Renal cortical epithelial cell (primary cell): ENCODE results near the gene FHOD3. TPM values are rescaled to one million over a fixed set of nuclear protein-coding genes. Genes with fewer than 3 reads are reported as not detected.

ENCODE experiments used
- DNase-seq: peaks from one replicate; pipeline ENCODE4 v3.0.0-alpha.2; 2011; ENCODE audit warnings: low read depth
- total RNA-seq: library from RNA; depleted of rRNA; stranded (reverse); fragments of >200 nt; gene quantifications from 2 replicates; pipeline ENCODE4 v1.2.3, GENCODE V29; 2014

FHOD3 gene
- total RNA-seq, 1 donor from 2014 or later = 117 TPM

- peak; percentile 70 for DNase-seq
Measured at GRCh38 chr18:36519358-36519757, 221.8 kb downstream of the FHOD3 start.

GRCh38 chr18:36522509-36522908, 225.0 kb downstream of the FHOD3 start:
- no peak for DNase-seq

DNA sequence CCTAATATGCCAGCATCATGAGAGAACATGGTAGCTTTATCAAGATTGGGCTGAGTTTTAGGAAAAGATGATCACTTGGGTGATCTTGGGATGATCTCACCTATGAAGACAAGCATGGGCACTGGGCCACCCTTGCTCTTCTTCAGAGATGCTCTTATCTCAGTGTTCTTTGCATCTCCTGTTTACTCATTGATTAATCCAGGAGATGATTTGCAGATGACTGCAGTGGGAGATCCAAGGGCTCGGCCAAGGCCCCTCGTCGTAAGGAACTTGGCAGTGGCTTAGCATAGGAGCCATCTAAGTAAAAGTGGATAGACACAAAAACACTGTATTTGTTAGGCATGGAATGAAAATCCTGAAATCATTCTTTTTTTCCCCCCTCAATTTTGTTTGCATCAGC, 228.4 kb downstream of the FHOD3 start:
- DNase-seq = no peak

DNA sequence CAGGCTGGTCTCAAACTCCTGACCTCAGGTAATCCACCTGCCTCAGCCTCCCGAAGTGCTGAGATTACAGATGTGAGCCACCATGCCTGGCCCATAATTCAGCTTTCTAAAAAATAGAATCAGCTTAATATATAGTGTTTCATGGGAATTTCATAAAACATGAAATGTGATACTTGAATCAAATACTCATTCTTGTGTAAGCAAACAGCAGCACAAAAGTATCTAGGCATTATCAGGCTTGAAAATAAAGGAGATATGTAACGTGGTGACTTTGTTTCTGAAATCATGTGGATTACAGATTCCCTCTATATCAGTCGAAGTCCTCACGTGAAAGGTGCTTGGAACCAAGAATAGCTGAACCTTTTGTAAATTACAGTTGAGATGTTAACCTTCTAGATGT, 229.1 kb downstream of the FHOD3 start:
- DNase-seq = no peak

- DNase-seq = no peak
Measured at GRCh38 chr18:36527051-36527450, 229.5 kb downstream of the FHOD3 start.

DNA sequence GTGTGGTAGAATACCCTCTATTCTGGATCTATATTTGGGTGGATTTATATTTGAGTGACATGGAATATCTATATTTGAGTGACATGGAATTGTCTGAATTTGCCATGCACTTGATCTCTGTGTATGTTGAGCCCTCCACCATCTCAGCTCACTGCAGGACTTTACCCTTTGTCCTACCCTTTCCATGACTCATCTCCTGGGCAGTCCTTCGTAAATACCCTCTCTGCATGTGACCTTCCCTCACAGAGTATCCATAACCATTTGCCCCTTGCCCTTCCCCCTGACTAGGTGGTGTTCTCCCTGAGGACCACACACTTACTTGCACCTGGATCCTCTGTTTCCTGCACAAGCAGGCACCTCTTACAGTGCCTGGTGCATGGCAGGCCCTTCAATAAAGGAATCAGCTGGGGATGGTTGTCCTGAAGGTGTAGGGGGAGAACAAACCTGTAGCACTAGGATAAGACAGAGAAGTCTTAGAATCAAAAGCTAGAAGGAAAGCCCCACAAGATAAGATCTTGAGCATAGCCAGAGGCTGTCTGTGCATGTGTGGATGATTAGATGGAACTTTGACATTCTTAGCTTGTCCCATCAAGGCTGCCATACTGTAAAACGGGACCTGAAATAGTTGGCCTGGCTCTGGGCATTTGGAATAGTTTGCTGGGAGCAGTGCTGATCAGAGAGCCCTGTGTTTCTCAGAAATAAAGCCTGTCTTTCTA, 230.4 kb downstream of the FHOD3 start:
- peak; percentile 23 for DNase-seq

DNA sequence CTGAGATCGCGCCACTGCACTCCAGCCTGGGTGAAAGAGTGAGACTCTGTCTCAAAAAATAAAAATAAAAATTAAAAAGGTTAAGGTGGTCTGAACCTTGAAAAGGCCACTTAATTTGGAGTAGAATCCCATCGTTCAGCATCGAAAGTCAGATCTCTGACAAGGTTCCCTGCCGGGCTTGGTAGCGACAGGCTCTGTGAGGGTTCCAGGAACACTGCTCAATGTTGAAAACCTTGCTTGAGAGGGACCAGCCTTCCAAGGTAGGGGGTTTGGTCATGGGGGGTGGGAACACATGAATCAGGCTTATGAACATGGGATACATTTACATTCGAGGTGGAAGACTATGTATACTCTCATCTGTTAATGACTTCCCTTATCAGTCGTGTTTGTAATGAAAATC, 232.2 kb downstream of the FHOD3 start:
- no peak for DNase-seq

GRCh38 chr18:36530676-36531405, 233.3 kb downstream of the FHOD3 start:
- DNase-seq = no peak

DNA sequence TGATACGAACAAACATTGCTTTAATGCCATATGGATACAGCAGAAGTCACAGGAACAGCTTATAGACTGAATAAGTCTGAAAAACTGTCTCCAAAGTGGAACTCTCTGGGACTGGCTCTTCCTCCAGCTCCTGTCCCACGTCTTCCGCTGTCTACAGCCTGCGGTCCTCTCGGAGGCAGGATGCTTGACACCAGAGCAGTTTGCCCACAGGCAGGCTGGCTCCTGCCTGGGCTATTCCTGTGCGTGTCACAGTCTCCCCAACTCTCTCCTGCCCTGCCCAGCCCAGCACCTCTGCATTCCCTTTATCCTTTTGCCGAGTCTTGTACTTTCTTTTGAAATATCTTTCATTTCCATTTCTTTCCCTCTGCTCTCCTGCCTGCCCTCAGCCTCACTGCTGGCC, 234.1 kb downstream of the FHOD3 start:
- DNase-seq = no peak

DNA sequence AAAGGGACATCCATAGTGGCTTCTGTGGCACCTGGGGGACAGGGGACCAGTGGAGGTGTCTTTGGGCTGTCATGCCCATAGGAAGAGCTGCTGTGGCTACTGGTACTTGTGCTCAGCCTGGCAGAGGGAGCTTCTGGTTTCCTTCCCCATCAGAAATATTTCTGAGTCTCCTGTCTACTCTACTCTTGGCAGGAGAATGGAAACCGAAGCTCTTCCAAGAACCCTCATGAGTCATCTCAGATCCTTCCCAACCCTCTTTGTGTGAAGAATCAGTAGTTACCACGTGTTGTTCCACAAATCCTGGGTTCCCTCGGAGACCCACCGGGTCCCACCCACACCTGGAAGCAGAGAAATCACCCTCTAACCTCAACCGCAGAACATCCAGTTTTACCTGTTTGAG, 234.9 kb downstream of the FHOD3 start:
- DNase-seq = peak; percentile 36

- DNase-seq = no peak
Measured at GRCh38 chr18:36532815-36533214, 235.3 kb downstream of the FHOD3 start.

GRCh38 chr18:36533446-36534153, 236.1 kb downstream of the FHOD3 start:
- no peak for DNase-seq

GRCh38 chr18:36534154-36534688, 236.7 kb downstream of the FHOD3 start:
- no peak for DNase-seq

- no peak for DNase-seq
Measured at GRCh38 chr18:36535202-36535935, 237.9 kb downstream of the FHOD3 start.

DNA sequence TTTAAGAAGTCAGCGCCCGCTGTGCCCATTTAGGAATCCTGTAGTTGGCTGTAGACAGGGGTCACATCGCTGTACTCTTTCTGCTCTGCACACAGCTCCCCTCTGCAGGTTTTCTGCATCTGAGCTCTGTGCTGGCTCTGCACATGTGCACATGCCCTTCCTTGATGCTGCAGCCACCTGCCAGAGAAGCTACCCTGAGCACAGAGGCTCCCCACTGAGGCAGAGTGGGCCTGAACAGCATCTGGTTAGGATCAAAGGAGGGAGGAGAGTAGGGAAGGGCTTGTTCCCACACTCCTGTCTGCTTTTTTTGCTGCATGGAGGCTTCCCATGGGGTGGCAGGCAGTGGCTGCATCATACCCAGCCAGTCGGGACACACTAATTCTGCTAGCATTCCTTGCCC, 238.9 kb downstream of the FHOD3 start:
- DNase-seq = no peak

DNA sequence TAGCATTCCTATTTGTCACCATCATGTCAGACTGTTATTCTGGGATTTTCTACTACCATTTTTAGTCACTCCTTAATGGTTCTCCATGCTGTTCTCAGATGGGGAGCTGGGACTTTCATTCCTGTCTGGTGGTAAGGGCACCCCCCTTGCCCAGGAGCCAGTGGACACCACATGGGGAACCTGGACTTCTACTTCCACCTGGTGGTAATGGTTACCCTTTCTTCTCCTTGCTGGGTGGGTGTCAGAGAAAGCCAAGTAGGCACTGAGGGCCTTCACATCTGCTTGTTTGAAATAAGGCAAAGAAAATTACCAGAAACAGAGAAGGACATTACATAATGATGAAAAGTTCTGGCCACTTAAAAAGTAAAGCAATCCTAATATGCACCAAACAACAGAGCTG, 239.8 kb downstream of the FHOD3 start:
- DNase-seq = no peak

GRCh38 chr18:36539674-36540231, 242.2 kb downstream of the FHOD3 start:
- peak; percentile 21 for DNase-seq

- no peak for DNase-seq
Measured at GRCh38 chr18:36543030-36543429, 245.5 kb downstream of the FHOD3 start.

GRCh38 chr18:36543991-36544725, 246.6 kb downstream of the FHOD3 start:
- peak; percentile 78 for DNase-seq

GRCh38 chr18:36545821-36546427, 248.4 kb downstream of the FHOD3 start:
- no peak for DNase-seq
